Anterior cingulate cortex (tissue), 58 donors: ENCODE data around the gene FUT8.

Experiments used
- DNase-seq, 58 donors: peaks; one replicate each; lab custom pipeline; 2025; lab: John Stamatoyannopoulos, UW

Gene FUT8

GRCh38 chr14:65412032-65412846 is at the start of gene FUT8:
Gene FUT8, plus strand, starts transcription at chr14:65412730. Its CDS starts 148,834 bp downstream, at chr14:65561564.
- DNase-seq = peak; percentile 49 to 98 (median 94)

- DNase-seq = no peak
These were observed 45.5 kb upstream of the FUT8 start for GRCh38 chr14:65366802-65367565.

- no peak for DNase-seq
These were observed 43.0 kb upstream of the FUT8 start for GRCh38 chr14:65369560-65369959.

DNA sequence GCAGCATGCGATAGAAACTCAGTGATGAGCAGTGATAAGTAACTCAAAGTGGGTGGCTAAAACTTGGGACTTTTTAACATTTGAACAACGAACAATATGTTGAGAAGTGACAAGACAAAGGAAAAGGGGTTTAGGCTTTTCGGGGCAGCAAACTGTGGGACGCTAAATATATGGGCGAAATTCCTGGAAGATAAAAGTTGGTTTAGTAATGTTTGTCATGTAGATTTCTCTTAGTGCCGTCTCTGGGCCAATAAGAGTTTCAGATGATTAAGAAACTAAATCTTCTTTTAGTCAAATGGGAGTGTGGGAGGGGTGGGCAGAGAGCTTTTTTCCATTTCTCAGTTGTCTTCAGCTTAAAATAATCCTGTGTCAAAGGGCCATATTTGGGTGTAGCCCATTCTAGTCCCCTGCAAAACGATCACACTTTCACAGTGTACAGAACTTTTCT is 41.7 kb upstream of the FUT8 start:
- DNase-seq = no peak

DNA sequence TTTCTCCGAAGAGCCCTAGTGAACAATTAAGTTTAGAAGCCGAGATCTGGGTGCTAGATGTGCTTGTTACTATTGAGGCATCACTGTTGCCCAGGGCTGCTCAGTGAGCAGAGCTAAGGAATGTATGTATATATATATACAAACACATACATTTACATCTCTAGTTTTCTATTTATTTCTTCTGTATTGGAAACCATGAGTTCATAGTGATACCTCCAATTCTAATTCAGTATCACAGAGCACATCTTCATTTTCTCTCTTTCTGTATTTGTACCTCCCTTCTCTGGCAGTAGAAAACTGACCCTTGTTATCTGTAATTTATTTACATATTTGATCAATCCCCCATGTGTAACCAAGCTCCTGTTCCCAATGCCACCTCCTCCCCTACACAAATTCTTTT is 40.7 kb upstream of the FUT8 start:
- no peak for DNase-seq

DNA sequence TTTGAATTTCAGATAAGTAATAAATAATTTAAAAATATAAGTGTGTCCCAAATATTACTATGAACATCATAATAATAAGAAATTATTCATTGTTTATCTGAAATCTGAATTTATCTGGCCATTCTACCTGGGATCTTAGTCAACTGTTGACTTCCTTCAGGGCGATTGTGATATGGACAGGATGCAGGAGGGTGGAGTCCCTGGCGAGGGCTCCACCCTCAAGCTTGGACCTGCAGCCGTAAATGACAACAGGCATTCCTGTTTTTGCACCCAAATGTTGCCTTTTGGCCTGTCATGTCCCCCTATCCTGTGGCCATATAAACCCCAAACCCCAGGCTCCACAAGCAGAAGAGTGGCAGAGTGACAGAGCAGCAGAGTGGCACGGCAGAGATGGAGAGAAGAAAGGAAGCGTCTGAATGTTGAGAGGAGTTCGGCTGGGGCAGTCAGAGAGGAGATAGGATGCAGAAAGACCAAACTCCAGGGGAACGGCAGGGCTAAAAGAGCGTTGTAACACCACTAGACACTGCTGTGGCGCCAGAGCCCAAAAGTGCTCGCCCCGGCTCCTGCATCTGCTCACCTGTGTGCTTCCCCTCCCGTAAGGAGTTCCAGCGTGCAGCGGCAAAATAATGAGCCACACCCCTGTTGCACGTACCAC is 39.4 kb upstream of the FUT8 start:
- peak in 7 of 58 donors; percentile 15 to 47 (median 26) for DNase-seq

DNA sequence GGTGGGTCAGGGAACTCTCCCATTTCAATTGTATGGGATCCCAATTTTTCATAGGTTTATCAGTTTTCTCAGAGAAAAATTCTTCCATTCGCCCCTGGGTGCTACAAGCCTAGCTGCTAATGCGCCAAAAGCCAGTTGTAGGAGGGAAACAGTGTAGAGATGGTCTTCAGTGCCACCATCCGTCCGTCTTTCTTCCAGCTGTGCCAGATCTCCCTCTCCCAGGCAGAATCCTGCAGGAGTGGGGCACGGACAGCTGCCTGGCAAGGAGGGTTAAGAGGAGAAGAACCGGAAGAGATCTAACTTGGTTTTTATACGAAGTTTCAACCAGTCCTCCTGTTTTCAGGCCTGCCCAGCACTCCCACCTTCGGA is 38.9 kb upstream of the FUT8 start:
- peak in 39 of 58 donors; percentile 3 to 77 (median 42) for DNase-seq

DNA sequence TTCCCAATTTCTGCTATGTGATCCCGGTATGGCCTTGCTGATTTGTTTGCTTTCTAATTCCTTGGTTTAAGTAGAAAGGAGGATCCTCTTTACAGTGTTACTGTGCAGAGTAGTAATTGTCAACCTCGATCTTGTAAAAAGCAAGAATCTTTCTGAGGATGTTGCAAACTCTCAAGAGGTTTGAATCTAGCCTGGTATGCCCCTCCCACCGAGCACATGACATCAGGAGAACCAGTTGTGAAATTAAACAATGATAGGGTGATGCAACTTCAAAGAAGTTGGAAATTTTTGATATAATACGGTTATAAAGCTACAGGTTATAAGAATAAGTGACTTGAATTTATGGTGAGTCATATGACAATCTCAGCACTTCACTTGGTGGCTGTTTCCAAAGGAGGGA is 35.0 kb upstream of the FUT8 start:
- no peak for DNase-seq

- DNase-seq = peak in 8 of 58 donors; percentile 2 to 47 (median 12)
These were observed 29.9 kb upstream of the FUT8 start for GRCh38 chr14:65382586-65382985.

- DNase-seq = no peak
These were observed 25.4 kb upstream of the FUT8 start for GRCh38 chr14:65387171-65387570.

- no peak for DNase-seq
These were observed 24.9 kb upstream of the FUT8 start for GRCh38 chr14:65387628-65388027.

DNA sequence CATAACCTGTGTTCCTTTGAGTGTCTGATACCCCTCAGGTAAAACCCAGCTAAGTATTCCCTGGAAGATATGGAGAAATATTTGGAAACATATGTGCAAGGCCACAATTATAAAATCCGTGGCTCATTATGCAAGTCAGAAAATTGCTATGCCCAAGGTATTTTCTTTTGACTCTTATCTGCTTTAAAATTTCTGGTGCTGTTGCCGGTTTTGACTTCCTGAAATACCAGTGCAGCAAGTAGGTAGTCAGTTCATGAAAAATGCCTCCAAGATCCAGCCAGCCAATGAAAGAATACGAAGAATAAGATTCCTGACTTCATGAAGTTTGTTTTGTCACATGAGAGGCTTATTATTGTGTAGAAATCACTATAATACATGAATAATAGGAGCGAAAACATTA is 20.2 kb upstream of the FUT8 start:
- DNase-seq = no peak

- no peak for DNase-seq
These were observed 16.2 kb upstream of the FUT8 start for GRCh38 chr14:65396082-65396910.

DNA sequence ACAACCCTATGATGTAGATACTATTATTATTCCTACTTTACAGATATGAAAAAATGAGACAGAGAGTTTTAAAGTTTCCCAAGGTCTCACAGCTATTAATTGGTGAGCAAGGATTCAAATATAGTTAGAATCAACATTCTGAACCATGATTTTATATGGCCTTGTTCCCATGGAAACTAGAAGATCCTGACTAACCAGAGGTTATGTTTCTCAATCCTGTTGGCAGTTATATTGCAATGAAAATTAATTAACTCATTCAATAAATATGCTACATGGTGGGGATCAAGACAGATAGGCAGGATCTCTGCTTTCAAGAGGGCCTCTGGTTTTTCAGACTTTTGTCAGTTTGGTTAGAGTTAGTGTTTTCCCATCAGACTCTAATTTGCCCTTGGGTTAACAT is 9.3 kb upstream of the FUT8 start:
- DNase-seq = no peak

- DNase-seq = no peak
These were observed 4.4 kb upstream of the FUT8 start for GRCh38 chr14:65408113-65408512.

- DNase-seq = no peak
These were observed 1.9 kb upstream of the FUT8 start for GRCh38 chr14:65410640-65411039.

GRCh38 chr14:65411656-65412031 is 886 bp upstream of the FUT8 start:
- peak; percentile 48 to 96 (median 90) for DNase-seq

- DNase-seq = peak in 49 of 58 donors; percentile 3 to 85 (median 45)
These were observed 567 bp downstream of the FUT8 start for GRCh38 chr14:65412856-65413738.

DNA sequence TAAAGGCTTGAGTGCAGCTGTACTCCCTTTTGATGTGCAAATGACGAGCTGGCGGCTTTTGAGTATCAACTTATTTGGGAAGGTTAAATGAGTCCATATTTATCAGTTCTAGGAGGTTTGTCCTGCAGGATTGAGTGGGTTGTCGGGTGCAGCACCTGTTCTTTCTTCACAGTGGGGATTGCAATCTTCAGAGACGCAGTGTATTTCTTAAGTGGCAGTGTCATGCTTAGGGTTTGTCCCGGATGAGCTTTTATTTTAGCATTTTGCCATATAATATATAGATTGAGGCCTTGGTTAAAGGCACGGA is 1.2 kb downstream of the FUT8 start:
- DNase-seq = no peak
